Lower leg skin (tissue), 3 donors: ENCODE results near the gene RABEP2.

Experiments
- POLR2A ChIP-seq, 2 donors: fragments of 450-650 bp; IDR thresholded peaks; one replicate each; pipeline ENCODE4 v1.6.1; 2016 to 2017; ENCODE audit warnings: antibody characterized with exemption in 2 of 2, mild to moderate bottlenecking in 1 of 2, moderate library complexity in 1 of 2
- TF ChIP-seq, protein P1 (sequence below), 3 donors: fragments of 450-650 bp; IDR thresholded peaks; one replicate each; pipeline ENCODE4 v1.5.1; 2016; ENCODE audit warnings: antibody characterized with exemption in 3 of 3, mild to moderate bottlenecking in 3 of 3, moderate library complexity in 2 of 3

DNA sequence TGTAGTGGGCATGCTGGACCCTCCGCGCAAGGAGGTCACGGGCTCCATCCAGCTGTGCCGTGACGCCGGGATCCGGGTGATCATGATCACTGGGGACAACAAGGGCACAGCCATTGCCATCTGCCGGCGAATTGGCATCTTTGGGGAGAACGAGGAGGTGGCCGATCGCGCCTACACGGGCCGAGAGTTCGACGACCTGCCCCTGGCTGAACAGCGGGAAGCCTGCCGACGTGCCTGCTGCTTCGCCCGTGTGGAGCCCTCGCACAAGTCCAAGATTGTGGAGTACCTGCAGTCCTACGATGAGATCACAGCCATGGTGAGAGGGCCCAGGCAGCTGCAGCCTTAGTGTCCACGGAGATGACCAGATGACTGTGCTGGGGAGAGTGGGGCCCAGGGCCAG, 24.4 kb downstream of the RABEP2 start:
- TF ChIP-seq POLR2A (IDR thresholded peaks at IDR 0.05), result no peak
- TF ChIP-seq, protein P1, sequence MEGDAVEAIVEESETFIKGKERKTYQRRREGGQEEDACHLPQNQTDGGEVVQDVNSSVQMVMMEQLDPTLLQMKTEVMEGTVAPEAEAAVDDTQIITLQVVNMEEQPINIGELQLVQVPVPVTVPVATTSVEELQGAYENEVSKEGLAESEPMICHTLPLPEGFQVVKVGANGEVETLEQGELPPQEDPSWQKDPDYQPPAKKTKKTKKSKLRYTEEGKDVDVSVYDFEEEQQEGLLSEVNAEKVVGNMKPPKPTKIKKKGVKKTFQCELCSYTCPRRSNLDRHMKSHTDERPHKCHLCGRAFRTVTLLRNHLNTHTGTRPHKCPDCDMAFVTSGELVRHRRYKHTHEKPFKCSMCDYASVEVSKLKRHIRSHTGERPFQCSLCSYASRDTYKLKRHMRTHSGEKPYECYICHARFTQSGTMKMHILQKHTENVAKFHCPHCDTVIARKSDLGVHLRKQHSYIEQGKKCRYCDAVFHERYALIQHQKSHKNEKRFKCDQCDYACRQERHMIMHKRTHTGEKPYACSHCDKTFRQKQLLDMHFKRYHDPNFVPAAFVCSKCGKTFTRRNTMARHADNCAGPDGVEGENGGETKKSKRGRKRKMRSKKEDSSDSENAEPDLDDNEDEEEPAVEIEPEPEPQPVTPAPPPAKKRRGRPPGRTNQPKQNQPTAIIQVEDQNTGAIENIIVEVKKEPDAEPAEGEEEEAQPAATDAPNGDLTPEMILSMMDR (IDR thresholded peaks at IDR 0.05), result no peak
